Measurements from ENCODE around the gene HIF1AN.

HIF1AN gene

GRCh38 chr10:100579261-100580090 is 43.7 kb downstream of the HIF1AN start:
- ChIA-PET CTCF (interaction anchor here (2.2 kb wide), 1 partner anchor 17 kb away, joined by 6 read pairs; no protein-coding TSS in a partner anchor), POLR2A (no interaction called here)
- no peak for DNase-seq (ENCODE audit: low read depth, low spot score)
- H3K4me3 ChIP-seq (ENCODE audit: low read depth, low read length) = no peak overlapping the region
- TF ChIP-seq CTCF (IDR thresholded peaks at IDR 0.05; ENCODE audit: insufficient read depth, low read length, missing control alignments) = no peak

GRCh38 chr10:100586959-100587358 is 51.2 kb downstream of the HIF1AN start:
- POLR2A ChIA-PET = no interaction called here
- TF ChIP-seq CTCF (IDR thresholded peaks at IDR 0.05; ENCODE audit: insufficient read depth, low read length, missing control alignments) = no peak
- H3K4me3 ChIP-seq (ENCODE audit: low read depth, low read length) = no peak overlapping the region
- no peak for DNase-seq (ENCODE audit: low read depth, low spot score)
- CTCF ChIA-PET = no interaction called here

GRCh38 chr10:100598166-100598565 is 62.4 kb downstream of the HIF1AN start:
- ChIA-PET POLR2A (interaction anchor here (0.6 kb wide), 1 partner anchor 14 kb away, joined by 3 read pairs; no protein-coding TSS in a partner anchor), CTCF (no interaction called here)
- no peak overlapping the region for H3K4me3 ChIP-seq (ENCODE audit: low read depth, low read length)
- TF ChIP-seq CTCF (IDR thresholded peaks at IDR 0.05; ENCODE audit: insufficient read depth, low read length, missing control alignments) = no peak
- no peak for DNase-seq (ENCODE audit: low read depth, low spot score)

- POLR2A ChIA-PET = no interaction called here
- DNase-seq (ENCODE audit: low read depth, low spot score) = no peak
- TF ChIP-seq CTCF (IDR thresholded peaks at IDR 0.05; ENCODE audit: insufficient read depth, low read length, missing control alignments) = no peak
- H3K4me3 ChIP-seq (ENCODE audit: low read depth, low read length) = no peak overlapping the region
- CTCF ChIA-PET = no interaction called here
Observed at GRCh38 chr10:100600218-100600617, 64.5 kb downstream of the HIF1AN start.

- no peak overlapping the region for H3K4me3 ChIP-seq (ENCODE audit: low read depth, low read length)
- TF ChIP-seq CTCF (IDR thresholded peaks at IDR 0.05; ENCODE audit: insufficient read depth, low read length, missing control alignments) = no peak
- CTCF ChIA-PET = no interaction called here
- POLR2A ChIA-PET = no interaction called here
- DNase-seq (ENCODE audit: low read depth, low spot score) = no peak
Observed at GRCh38 chr10:100607439-100607838, 71.7 kb downstream of the HIF1AN start.

Data from AG04449 (cell line).